Stomach smooth muscle (tissue), 2 donors: Measurements from ENCODE around the gene NR1I3.
A peak's percentile ranks its signal among the peaks of the same experiment; 100 is the strongest.
"Not testable (repeated sequence)": the region's sequence is repeated elsewhere in the genome, so short reads cannot be mapped to it uniquely, and the experiment has no call there.

Source experiments
- H3K27ac ChIP-seq: one replicate; pipeline ENCODE4 v1.7.0; 2013; ENCODE audit warnings: mild to moderate bottlenecking, low read length, inconsistent platforms
- H3K27me3 ChIP-seq, 2 donors: one replicate each; pipeline ENCODE4 v1.7.0; 2013; ENCODE audit warnings: low read length in 2 of 2; ENCODE audit not compliant: insufficient read depth in 2 of 2, control insufficient read depth in 1 of 2
- H3K36me3 ChIP-seq, 2 donors: one replicate each; pipeline ENCODE4 v1.7.0; 2013; ENCODE audit warnings: low read length in 2 of 2; ENCODE audit not compliant: control insufficient read depth in 2 of 2, insufficient read depth in 2 of 2
- H3K4me1 ChIP-seq: one replicate; pipeline ENCODE4 v1.7.0; 2013; ENCODE audit warnings: low read length; ENCODE audit not compliant: control insufficient read depth, insufficient read depth
- H3K4me3 ChIP-seq, 2 donors: one replicate each; pipeline ENCODE4 v1.7.0; 2013; ENCODE audit warnings: low read length in 2 of 2
- H3K9ac ChIP-seq, 2 donors: one replicate each; pipeline ENCODE4 v1.7.0; 2013; ENCODE audit warnings: low read length in 2 of 2, mild to moderate bottlenecking in 1 of 2
- H3K9me3 ChIP-seq, 2 donors: one replicate each; pipeline ENCODE4 v1.7.0; 2013; ENCODE audit warnings: low read length in 2 of 2; ENCODE audit not compliant: control insufficient read depth in 2 of 2
- donor health status: healthy.
- donor health status: Pancreatic carcinoma.

NR1I3 gene

GRCh38 chr1:161261261-161262235, 23.5 kb upstream of the NR1I3 start:
- H3K27ac ChIP-seq: peak overlapping the region; percentile 11
- H3K9me3 ChIP-seq: no peaks in the 10 kb centered on the region
- H3K9ac ChIP-seq: no peak overlapping the region
- peak overlapping the region in 1 of 2 donors; percentile 22 for H3K4me3 ChIP-seq
- peaks cover 38% of the 10 kb centered on the region for H3K4me1 ChIP-seq
- H3K27me3 ChIP-seq: peaks cover 7 to 18% of the 10 kb centered on the region in 2 donors
- H3K36me3 ChIP-seq: no peaks in the 10 kb centered on the region

- peak overlapping the region in 1 of 2 donors; percentile 15 for H3K4me3 ChIP-seq
- peak overlapping the region in 1 of 2 donors; percentile 42 for H3K9ac ChIP-seq
- H3K27ac ChIP-seq: peak overlapping the region; percentile 11
- H3K36me3 ChIP-seq: no peaks in the 10 kb centered on the region
- H3K27me3 ChIP-seq: peaks cover 7 to 18% of the 10 kb centered on the region in 2 donors
- H3K9me3 ChIP-seq: no peaks in the 10 kb centered on the region
- H3K4me1 ChIP-seq: peaks cover 31% of the 10 kb centered on the region
Observed at GRCh38 chr1:161260376-161261260, 22.6 kb upstream of the NR1I3 start.

GRCh38 chr1:161259765-161260164, 21.8 kb upstream of the NR1I3 start:
- no peaks in the 10 kb centered on the region for H3K36me3 ChIP-seq
- H3K4me1 ChIP-seq: peaks cover 28% of the 10 kb centered on the region
- H3K9ac ChIP-seq: no peak overlapping the region
- no peak overlapping the region for H3K27ac ChIP-seq
- no peaks in the 10 kb centered on the region for H3K9me3 ChIP-seq
- H3K27me3 ChIP-seq: peaks cover 7 to 18% of the 10 kb centered on the region in 2 donors
- H3K4me3 ChIP-seq: peak overlapping the region; percentile 74 to 82

- no peaks in the 10 kb centered on the region for H3K9me3 ChIP-seq
- peaks cover 7 to 18% of the 10 kb centered on the region in 2 donors for H3K27me3 ChIP-seq
- H3K4me3 ChIP-seq: peak overlapping the region; percentile 74 to 82
- no peak overlapping the region for H3K27ac ChIP-seq
- peaks cover 28% of the 10 kb centered on the region for H3K4me1 ChIP-seq
- H3K9ac ChIP-seq: peak overlapping the region in 1 of 2 donors; percentile 66
- H3K36me3 ChIP-seq: no peaks in the 10 kb centered on the region
Observed at GRCh38 chr1:161259345-161259702, 21.3 kb upstream of the NR1I3 start.

- Histone ChIP-seq H3K27ac (no peak within 1 kb of the TSS), H3K27me3 (peaks cover 7 to 18% of the 10 kb centered on the region in 2 donors)
Observed at GRCh38 chr1:161258439-161259344, 20.7 kb upstream of the NR1I3 start, which contains the start of gene PCP4L1. PCP4L1 (plus strand) TSS chr1:161258745; CDS start chr1:161258975, 230 bp downstream.

GRCh38 chr1:161257109-161257508, 19.1 kb upstream of the NR1I3 start:
- H3K9ac ChIP-seq, H3K4me3 ChIP-seq, H3K36me3 ChIP-seq, H3K27ac ChIP-seq, H3K9me3 ChIP-seq: not testable (repeated sequence)
- Histone ChIP-seq H3K27me3 (peaks cover 7 to 18% of the 10 kb centered on the region in 2 donors), H3K4me1 (peaks cover 28% of the 10 kb centered on the region)

More at GRCh38 chr1:161258439-161259344, 20.7 kb upstream of the NR1I3 start, which contains the start of gene PCP4L1:
- Histone ChIP-seq H3K9me3 (no peaks in the 10 kb centered on the region), H3K4me3 (peak within 1 kb of the TSS; percentile 74 to 82), H3K9ac (peak within 1 kb of the TSS in 1 of 2 donors; percentile 66), H3K4me1 (peaks cover 28% of the 10 kb centered on the region), H3K36me3 (no peaks in the 10 kb centered on the region)

GRCh38 chr1:161255955-161256520, 18.0 kb upstream of the NR1I3 start:
- not testable (repeated sequence) for H3K27ac ChIP-seq, H3K36me3 ChIP-seq, H3K9me3 ChIP-seq, H3K4me3 ChIP-seq, H3K9ac ChIP-seq
- Histone ChIP-seq H3K4me1 (peaks cover 18% of the 10 kb centered on the region), H3K27me3 (peaks cover 7 to 18% of the 10 kb centered on the region in 2 donors)

- not testable (repeated sequence) for H3K9ac ChIP-seq, H3K4me3 ChIP-seq, H3K27ac ChIP-seq, H3K36me3 ChIP-seq, H3K9me3 ChIP-seq
- peaks cover 14% of the 10 kb centered on the region for H3K4me1 ChIP-seq
- H3K27me3 ChIP-seq: peaks cover 7 to 18% of the 10 kb centered on the region in 2 donors
Observed at GRCh38 chr1:161255302-161255701, 17.3 kb upstream of the NR1I3 start.

- Histone ChIP-seq H3K27ac (no peak overlapping the region), H3K27me3 (no peaks in the 10 kb centered on the region), H3K4me1 (no peaks in the 10 kb centered on the region), H3K9ac (no peak overlapping the region), H3K36me3 (no peaks in the 10 kb centered on the region), H3K4me3 (no peak overlapping the region), H3K9me3 (no peaks in the 10 kb centered on the region)
Observed at GRCh38 chr1:161251579-161251978, 13.6 kb upstream of the NR1I3 start.
